GM12878 (cell line): ENCODE measurements around the gene C20orf202. TPM values are rescaled to one million over a fixed set of nuclear protein-coding genes. Genes with fewer than 3 reads are reported as not detected.

Experiments
- ATAC-seq: fragments of 200-7000 bp; cut with Tn5 transposase; 3 replicates; pipeline ENCODE4 v1.9.1; 2020; ENCODE audit warnings: mild to moderate bottlenecking, moderate library complexity
- BruUV-seq: library from RNA; stranded (reverse); fragments of 400-500 nt; replicated peaks from 2 replicates; lab custom pipeline; 2021; lab: Mats Ljungman, UMichigan
- CTCF ChIA-PET: fragments of 300-600 bp; sonication (Branson Sonifier 250); formaldehyde crosslinking; extraction: SDS; loops from one replicate; lab custom pipeline; 2021; ENCODE audit warnings: inconsistent platforms; lab: Yijun Ruan, JAX
- POLR2A ChIA-PET: fragments of 350-600 bp; formaldehyde crosslinking; extraction: SDS; loops from one replicate; lab custom pipeline; 2021; ENCODE audit warnings: inconsistent platforms; lab: Charles Lee
- RAD21 ChIA-PET: fragments of 300-600 bp; sonication (Branson Sonifier 250); formaldehyde crosslinking; loops from one replicate; lab custom pipeline; 2023; ENCODE audit warnings: antibody characterized with exemption; ENCODE audit not compliant: unreplicated experiment; lab: Charles Lee
- SMC1A ChIA-PET: fragments of 300-600 bp; sonication (Branson Sonifier 250); formaldehyde crosslinking; loops from one replicate; lab custom pipeline; 2023; ENCODE audit not compliant: unreplicated experiment, uncharacterized antibody; lab: Charles Lee
- DNase-seq: peaks from one replicate; pipeline ENCODE4 v3.0.0-alpha.2; 2011; ENCODE audit warnings: low read depth, low spot score
- FAIRE-seq: peaks from 3 replicates; lab custom pipeline; 2011; peaks lifted over from hg19 to GRCh38; lab: Jason Lieb, UNC
- H2AFZ ChIP-seq: 2 replicates; pipeline ENCODE4 v1.6.0; 2011; ENCODE audit warnings: low read depth, low read length, control low read depth; ENCODE audit not compliant: control insufficient read depth
- H3K27ac ChIP-seq: 2 replicates; pipeline ENCODE4 v1.5.1; 2011; ENCODE audit warnings: control low read depth; ENCODE audit not compliant: control insufficient read depth, insufficient read depth
- H3K27me3 ChIP-seq, 2 experiments: replicated peaks in 1 of 2; 2 replicates each; pipeline versions ENCODE4 v1.6.0 to v1.6.1; 2011; ENCODE audit warnings: low read length in 1 of 2; ENCODE audit not compliant: control insufficient read depth in 2 of 2, insufficient read depth in 2 of 2
- H3K36me3 ChIP-seq, 2 experiments: 2 replicates each; pipeline ENCODE4 v1.5.1; 2011; ENCODE audit warnings: low read length in 1 of 2; ENCODE audit not compliant: control insufficient read depth in 2 of 2, insufficient read depth in 2 of 2
- H3K4me1 ChIP-seq: 2 replicates; pipeline ENCODE4 v1.6.1; 2011; ENCODE audit warnings: mild to moderate bottlenecking, low read length, moderate library complexity, mixed read lengths; ENCODE audit not compliant: control insufficient read depth, insufficient read depth
- H3K4me2 ChIP-seq: 2 replicates; pipeline ENCODE4 v1.6.0; 2011; ENCODE audit warnings: control low read depth; ENCODE audit not compliant: control insufficient read depth, insufficient read depth
- H3K4me3 ChIP-seq: fragments of 200-600 bp; sonication (generic); 2 replicates; pipeline ENCODE4 v1.5.1; 2016
- H3K79me2 ChIP-seq: 2 replicates; pipeline ENCODE4 v1.6.0; 2011; ENCODE audit warnings: low read length; ENCODE audit not compliant: control insufficient read depth, insufficient read depth
- H3K9ac ChIP-seq: 2 replicates; pipeline ENCODE4 v1.8.0; 2011; ENCODE audit warnings: low read length, control low read depth, mixed read lengths; ENCODE audit not compliant: control insufficient read depth, insufficient read depth
- H3K9me3 ChIP-seq: replicated peaks from 3 replicates; pipeline ENCODE4 v1.5.1; 2011; ENCODE audit warnings: mild to moderate bottlenecking, low read length; ENCODE audit not compliant: control insufficient read depth, insufficient read depth
- H4K20me1 ChIP-seq: 2 replicates; pipeline ENCODE4 v1.6.0; 2011; ENCODE audit not compliant: control insufficient read depth, insufficient read depth
- ATF7 ChIP-seq: fragments of 450-650 bp; IDR thresholded peaks from 2 replicates; pipeline ENCODE4 v1.6.1; 2016; ENCODE audit warnings: low read depth, mild to moderate bottlenecking
- CUX1 ChIP-seq: IDR thresholded peaks from 2 replicates; pipeline ENCODE4 v1.6.1; 2012; ENCODE audit warnings: improper control_type of control experiment, low read depth, low read length; ENCODE audit not compliant: insufficient replicate concordance
- ETV6 ChIP-seq, 2 experiments: fragments of 450-650 bp in 1 of 2; IDR thresholded peaks in 1 of 2; conservative IDR thresholded peaks in 1 of 2; 2 replicates each; pipeline ENCODE4 v1.6.1; 2014; ENCODE audit warnings: antibody characterized with exemption in 1 of 2, borderline replicate concordance in 1 of 2, low read depth in 1 of 2, mild to moderate bottlenecking in 1 of 2, moderate library complexity in 1 of 2
- FOS ChIP-seq: IDR thresholded peaks from 3 replicates; pipeline ENCODE4 v1.6.1; 2011; ENCODE audit warnings: borderline replicate concordance; ENCODE audit not compliant: insufficient read length; ENCODE audit errors: extremely low read depth
- HCFC1 ChIP-seq: fragments of 150-350 bp; IDR thresholded peaks from 2 replicates; pipeline ENCODE4 v1.6.1; 2014; ENCODE audit warnings: low read length
- MEF2A ChIP-seq: IDR thresholded peaks from 2 replicates; pipeline ENCODE4 v1.6.1; 2011; ENCODE audit warnings: low read depth, mild to moderate bottlenecking, low read length, moderate library complexity; ENCODE audit not compliant: insufficient read depth
- NFXL1 ChIP-seq: fragments of 450-650 bp; IDR thresholded peaks from 2 replicates; pipeline ENCODE4 v1.6.1; 2017; ENCODE audit warnings: antibody characterized with exemption, mild to moderate bottlenecking, borderline replicate concordance
- PRDM15 ChIP-seq: fragments of 450-650 bp; formaldehyde crosslinking; IDR thresholded peaks from 2 replicates; pipeline ENCODE4 v1.4.0; 2020; ENCODE audit warnings: mild to moderate bottlenecking, moderate library complexity
- RB1 ChIP-seq: fragments of 450-650 bp; formaldehyde crosslinking; IDR thresholded peaks from 2 replicates; pipeline ENCODE4 v1.6.1; 2017; ENCODE audit warnings: mild to moderate bottlenecking, borderline replicate concordance
- SIN3A ChIP-seq: IDR thresholded peaks from 2 replicates; pipeline ENCODE4 v1.6.1; 2012; ENCODE audit warnings: low read depth, low read length, improper control_type of control experiment
- STAT3 ChIP-seq: IDR thresholded peaks from 2 replicates; pipeline ENCODE4 v1.6.1; 2011; ENCODE audit warnings: low read depth, low read length, improper control_type of control experiment
- WGBS: methylation state at CpG from one replicate; pipeline ENCODE4 v1.1.6; 2016; ENCODE audit warnings: low lambda C conversion rate; ENCODE audit not compliant: insufficient replicate concordance, insufficient coverage; ENCODE audit errors: missing lambda C conversion rate; 5-methylcytosine and 5-hydroxymethylcytosine counted together
- in situ Hi-C: fragments of 300-500 bp; cut with MboI; formaldehyde crosslinking; loops from 9 replicates; pipeline ENCODE4 v1.14.3; 2018; ENCODE audit warnings: mixed read lengths
- intact Hi-C: fragments of 100-400 bp; cut with micrococcal nuclease; formaldehyde crosslinking; loops from one replicate; pipeline ENCODE4 v1.14.2; 2022; ENCODE audit not compliant: unreplicated experiment
- polyA plus RNA-seq, 11 experiments: library from polyadenylated mRNA; depleted of rRNA in 4 of 11; unstranded in 6 of 11; stranded (reverse) in 5 of 11; fragments of >200 nt; fragmentation: Nextera tagmentation in 4 of 11; fragmentation: Illumina TruSeq in 1 of 11; extraction: Ambion mirVana in 4 of 11; extraction: Trizol in 1 of 11; gene quantifications; 1 replicate in 1 of 11; 2 replicates in 10 of 11; pipeline versions ENCODE4 v1.2.1 to v1.2.3, GENCODE V29; 2011 to 2016; ENCODE audit warnings: inconsistent platforms in 2 of 11, missing spikeins in 2 of 11, low read depth in 1 of 11
- total RNA-seq, 4 experiments: library from RNA; depleted of rRNA in 3 of 4; stranded (reverse); fragments of >200 nt in 3 of 4; fragmentation: Illumina TruSeq in 1 of 4; extraction: Trizol in 1 of 4; gene quantifications; 2 replicates each; pipeline versions ENCODE4 v1.2.1 to v1.2.3, GENCODE V29; 2013 to 2021

C20orf202 gene
- total and polyA plus RNA-seq, 10 of the 15 experiments (the other 5 are each of a cell fraction or from before 2014, with no cell fraction given): 0.04 TPM; not detected in 8

GRCh38 chr20:1196634-1197033 is 6.6 kb upstream of the C20orf202 start:
- Histone ChIP-seq H3K27ac (no peak overlapping the region), H3K4me2 (no peak overlapping the region), H2AFZ (no peak overlapping the region), H3K4me1 (no peaks in the 10 kb centered on the region), H3K36me3 (no peaks in the 10 kb centered on the region), H3K9me3 (no peaks in the 10 kb centered on the region), H3K79me2 (no peaks in the 10 kb centered on the region), H3K27me3 (no peaks in the 10 kb centered on the region; a peak in 2 of 4 replicates), H3K4me3 (no peak overlapping the region), H3K9ac (no peak overlapping the region), H4K20me1 (no peaks in the 10 kb centered on the region)
- no TSS peak for BruUV-seq
- SMC1A ChIA-PET: no interaction called here
- no peak for TF ChIP-seq SIN3A
- TF ChIP-seq MEF2A: no peak
- TF ChIP-seq HCFC1: no peak
- no peak for TF ChIP-seq ATF7
- TF ChIP-seq PRDM15 (CRISPR knock-in tag): no peak
- TF ChIP-seq RB1: no peak
- TF ChIP-seq ETV6 (conservative IDR thresholded peaks at IDR 0.05 in 1 of 2, IDR thresholded peaks at IDR 0.05 in 1 of 2; ENCODE audit: borderline replicate concordance in 1 of 2, low read depth in 1 of 2): no peak
- TF ChIP-seq STAT3: no peak
- no peak for TF ChIP-seq NFXL1
- TF ChIP-seq CUX1: no peak
- TF ChIP-seq FOS: no peak
- FAIRE-seq (no peak), ATAC-seq (no peak), DNase-seq (no peak)
- in situ Hi-C loops: no loop called here
- intact Hi-C loops: no loop called here
- CTCF ChIA-PET: no interaction called here
- WGBS: 19% methylated on average over 2 of the region's 2 CpGs
- POLR2A ChIA-PET: no interaction called here
- RAD21 ChIA-PET: no interaction called here
